MM.1S (cell line): ENCODE results near the gene UBE2Q2.
A peak's percentile ranks its signal among the peaks of the same experiment; 100 is the strongest.

Experiments used
- CTCF ChIP-seq: fragments of 300-600 bp; sonication (generic); IDR thresholded peaks from 2 replicates; pipeline ENCODE4 v1.5.1; 2016; ENCODE audit warnings: antibody characterized with exemption, low read length, mixed read lengths
- EZH2 ChIP-seq: fragments of 300-600 bp; sonication (generic); optimal IDR thresholded peaks from 2 replicates; pipeline ENCODE3; 2017; ENCODE audit warnings: low read depth, mild to moderate bottlenecking, antibody characterized with exemption, low read length, mixed read lengths

DNA sequence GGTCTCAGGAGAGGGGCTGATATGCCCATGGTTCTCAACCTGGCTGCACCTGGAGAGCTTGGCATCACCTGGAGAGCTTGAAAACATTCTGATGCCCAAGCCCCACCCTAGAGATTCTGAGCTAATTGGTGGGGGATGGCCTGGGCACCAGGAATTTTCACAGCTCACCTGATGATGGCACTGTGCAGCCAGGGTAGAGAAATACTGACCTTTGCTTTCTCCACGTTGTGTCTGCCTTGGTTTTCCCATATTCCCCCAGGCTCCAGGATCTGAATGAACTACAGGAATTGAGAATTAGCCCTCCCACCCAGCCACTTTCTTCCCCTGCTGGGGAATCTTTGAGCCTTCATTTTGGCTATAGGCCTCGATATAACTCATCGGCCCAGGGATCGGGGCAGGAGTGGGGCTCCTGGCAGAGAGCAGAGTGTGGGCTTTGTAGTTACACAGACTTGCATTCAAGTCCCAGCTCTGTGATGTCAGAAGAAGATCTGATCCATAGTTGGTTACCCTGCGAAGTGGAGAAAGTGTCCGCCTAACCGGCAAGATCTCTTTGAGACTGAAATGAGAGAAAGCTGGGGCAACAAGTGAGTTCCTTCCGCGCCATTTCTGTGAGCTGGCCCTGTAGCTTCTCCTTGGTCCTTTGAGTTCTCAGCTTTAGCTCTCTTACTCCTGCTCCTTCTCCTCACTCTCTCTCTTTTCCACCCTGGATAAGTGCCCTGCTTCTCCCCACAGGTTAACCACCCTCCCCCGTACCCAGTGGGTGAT is 33.1 kb upstream of the UBE2Q2 start:
- TF ChIP-seq CTCF (peak; percentile 52), EZH2 (no peak)
